Fibroblast of mammary gland (primary cell): ENCODE results near the gene AP2A1.

Experiments
- DNase-seq: peaks from one replicate; pipeline ENCODE4 v3.0.0-alpha.2; 2010; ENCODE audit warnings: low read depth
- H3K4me3 ChIP-seq: 2 replicates; pipeline ENCODE4 v1.5.1; 2011; ENCODE audit warnings: low read depth, mild to moderate bottlenecking, low read length, moderate library complexity; ENCODE audit not compliant: control insufficient read depth
- CTCF ChIP-seq: conservative IDR thresholded peaks from 2 replicates; pipeline ENCODE4 v1.5.1; 2011; ENCODE audit warnings: low read depth, low read length, inconsistent platforms; ENCODE audit not compliant: control insufficient read depth, insufficient read depth

The AP2A1 gene

DNA sequence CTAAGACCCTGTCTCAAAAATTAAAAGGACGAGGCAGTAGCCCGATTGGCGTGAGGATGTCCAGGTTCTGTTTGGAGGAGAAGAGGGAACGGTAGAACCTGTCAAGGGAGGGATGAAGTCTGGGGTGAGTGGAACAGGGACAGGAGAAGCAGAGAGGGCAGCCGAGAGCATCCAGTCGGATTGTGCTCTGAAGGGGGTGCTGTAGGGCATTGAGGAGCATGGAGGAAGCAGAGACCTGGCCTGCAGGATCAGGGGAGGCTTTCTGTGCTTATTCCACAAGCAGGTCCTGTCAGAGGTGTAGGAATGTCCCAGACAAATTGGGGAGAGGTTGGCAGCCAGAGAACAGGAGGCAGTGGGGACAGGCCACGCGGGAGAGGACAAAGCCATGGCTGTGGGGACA is 14.1 kb downstream of the AP2A1 start:
- no peak overlapping the region for H3K4me3 ChIP-seq
- no peak for TF ChIP-seq CTCF
- DNase-seq, result no peak

DNA sequence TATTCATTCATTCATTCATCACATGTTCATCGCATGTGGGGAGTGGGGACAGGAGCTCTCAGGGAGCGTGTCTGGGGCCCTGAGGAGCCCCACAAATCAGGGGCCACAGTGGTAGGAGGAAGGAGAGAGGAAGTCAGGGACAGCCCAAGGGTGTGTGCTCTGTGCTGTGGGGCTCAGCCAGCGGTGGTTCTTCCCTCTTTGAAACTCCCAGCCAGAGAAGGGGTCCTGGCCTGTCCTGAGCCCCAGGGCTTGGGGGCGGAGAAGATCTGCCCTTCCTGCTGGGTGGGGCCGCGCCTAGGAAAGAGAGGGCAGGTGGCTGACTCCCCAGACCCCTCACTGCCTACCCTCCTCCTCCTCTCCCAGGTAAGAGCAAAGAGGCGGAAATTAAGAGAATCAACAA is 14.6 kb downstream of the AP2A1 start:
- TF ChIP-seq CTCF, result no peak
- DNase-seq, result no peak
- H3K4me3 ChIP-seq, result no peak overlapping the region

DNA sequence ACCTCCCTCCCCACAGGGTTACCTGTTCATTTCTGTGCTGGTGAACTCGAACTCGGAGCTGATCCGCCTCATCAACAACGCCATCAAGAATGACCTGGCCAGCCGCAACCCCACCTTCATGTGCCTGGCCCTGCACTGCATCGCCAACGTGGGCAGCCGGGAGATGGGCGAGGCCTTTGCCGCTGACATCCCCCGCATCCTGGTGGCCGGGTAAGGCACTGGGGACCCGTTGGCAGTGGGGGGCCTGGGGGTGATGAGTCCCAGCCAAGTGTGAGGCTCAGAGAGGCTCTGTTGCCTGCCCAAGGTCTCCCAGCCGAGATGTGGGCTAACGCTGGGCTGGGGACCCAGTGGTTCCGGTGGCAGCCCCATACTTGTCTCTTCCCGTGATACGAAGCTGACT is 15.7 kb downstream of the AP2A1 start:
- TF ChIP-seq CTCF, result no peak
- no peak for DNase-seq
- H3K4me3 ChIP-seq, result no peak overlapping the region

- no peak for TF ChIP-seq CTCF
- DNase-seq, result peak; percentile 83
- H3K4me3 ChIP-seq, result no peak overlapping the region
Measured at GRCh38 chr19:49786376-49786820, 19.6 kb downstream of the AP2A1 start.

GRCh38 chr19:49787746-49788145 is 20.9 kb downstream of the AP2A1 start:
- no peak overlapping the region for H3K4me3 ChIP-seq
- no peak for DNase-seq
- no peak for TF ChIP-seq CTCF

DNA sequence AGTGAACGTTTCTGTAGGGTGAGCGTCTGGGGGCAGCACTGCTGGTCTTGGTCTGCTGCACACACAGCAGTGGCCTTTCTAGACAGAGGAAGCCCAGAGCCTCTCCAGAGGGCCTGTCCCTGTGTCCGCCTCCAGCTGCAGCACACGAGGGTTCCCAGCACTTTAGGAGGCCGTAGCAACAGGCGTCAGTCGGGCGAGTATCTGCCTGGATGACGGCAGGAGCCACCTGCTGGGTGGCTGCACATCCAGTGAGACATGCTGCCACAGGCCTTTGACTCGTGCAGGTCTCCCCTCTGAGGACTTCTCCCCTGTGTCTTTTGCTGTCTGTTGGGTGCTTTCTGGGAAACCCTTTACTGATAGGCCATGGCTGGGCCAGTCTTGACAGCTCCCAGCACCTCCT is 22.1 kb downstream of the AP2A1 start:
- H3K4me3 ChIP-seq, result no peak overlapping the region
- TF ChIP-seq CTCF, result no peak
- DNase-seq, result no peak

DNA sequence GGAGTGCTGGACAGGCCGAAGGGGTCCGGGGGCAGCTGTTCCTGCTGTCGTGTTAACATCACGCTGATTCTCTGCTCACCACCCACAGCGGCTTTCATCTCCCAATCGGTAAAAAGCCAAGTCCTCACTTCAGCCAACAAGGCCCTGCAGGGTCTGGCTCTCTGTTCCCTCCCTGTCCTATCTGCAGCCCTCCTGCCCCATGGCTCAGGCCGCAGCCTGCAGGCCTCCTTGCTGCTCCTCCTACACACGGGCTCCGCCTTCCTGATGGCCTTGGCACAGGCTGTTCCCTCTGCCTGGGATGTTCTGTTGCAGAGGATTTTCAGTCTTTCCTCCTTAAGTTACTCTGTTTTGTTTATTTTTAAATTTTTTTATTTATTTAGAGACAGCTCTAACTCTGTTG is 24.1 kb downstream of the AP2A1 start:
- H3K4me3 ChIP-seq, result no peak overlapping the region
- peak; percentile 67 for DNase-seq
- no peak for TF ChIP-seq CTCF
